Nucleus accumbens (tissue), 56 donors: ENCODE measurements around the gene COL4A5.
A peak's percentile ranks its signal among the peaks of the same experiment; 100 is the strongest.
"Not testable (repeated sequence)": the region's sequence is repeated elsewhere in the genome, so short reads cannot be mapped to it uniquely, and the experiment has no call there.

ENCODE experiments used
- DNase-seq, 56 donors: peaks; one replicate each; lab custom pipeline; 2025; lab: John Stamatoyannopoulos, UW

Gene COL4A5

DNA sequence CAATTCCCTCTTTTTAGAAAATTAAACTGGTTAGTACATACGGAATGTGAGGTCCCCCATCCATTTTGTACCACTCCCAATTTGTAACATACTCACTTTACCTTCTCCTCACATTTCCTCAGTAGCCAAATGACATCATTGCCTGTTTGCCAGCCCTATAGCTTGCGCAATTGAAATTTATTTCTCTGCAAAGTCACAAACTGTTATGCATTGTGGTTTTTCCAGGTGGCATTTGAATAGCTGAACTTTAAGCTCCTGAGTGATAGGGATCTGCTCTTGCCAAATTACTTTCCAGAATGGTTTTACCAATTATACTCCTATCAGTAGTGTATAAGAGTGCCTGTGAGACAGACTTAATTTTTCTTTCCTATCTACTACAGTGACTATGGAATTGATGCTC is 7.7 kb downstream of the COL4A5 start:
- DNase-seq = no peak

DNA sequence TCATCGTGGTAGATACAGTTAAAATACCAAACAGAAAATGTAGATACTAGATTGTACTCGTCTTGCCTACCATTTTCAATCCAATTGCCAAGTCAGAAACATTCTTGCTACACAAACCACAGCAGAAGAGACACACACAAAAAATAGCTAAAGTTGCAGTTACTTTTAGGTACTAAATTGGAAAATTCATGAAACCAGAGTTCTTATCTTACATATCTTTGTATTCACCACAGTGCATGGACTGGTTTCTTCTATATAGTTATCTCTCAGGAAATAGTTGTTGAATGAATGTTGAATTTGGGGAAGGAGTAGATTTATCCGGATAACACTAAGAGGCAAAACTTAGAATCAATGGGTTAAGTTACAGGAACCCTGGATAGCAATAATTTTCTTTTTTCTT is 14.2 kb downstream of the COL4A5 start:
- no peak for DNase-seq

DNA sequence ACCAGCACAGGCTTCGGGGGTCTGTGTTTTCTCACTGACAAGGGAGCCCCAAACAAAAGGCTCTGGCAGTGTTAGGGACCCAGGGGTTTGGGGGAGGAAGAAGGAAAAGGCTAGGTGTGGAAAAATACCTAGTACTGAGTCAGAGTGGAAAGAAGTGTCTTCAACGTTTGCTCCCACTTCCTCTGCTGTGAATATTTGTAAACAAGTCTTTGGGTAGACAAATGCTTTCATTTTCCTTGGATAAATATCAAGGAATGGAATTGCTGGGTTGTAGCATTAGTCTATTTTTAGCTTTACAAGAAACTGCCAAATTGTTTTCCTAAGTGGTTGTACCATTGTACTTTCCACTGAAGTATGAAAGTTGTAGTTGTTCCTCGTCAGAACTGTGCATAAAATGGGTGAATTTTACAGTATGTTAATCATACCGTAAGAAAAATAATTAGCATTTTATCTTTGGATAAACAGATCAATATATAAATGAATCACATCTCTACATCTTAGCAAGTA is 17.4 kb downstream of the COL4A5 start:
- no peak for DNase-seq

DNA sequence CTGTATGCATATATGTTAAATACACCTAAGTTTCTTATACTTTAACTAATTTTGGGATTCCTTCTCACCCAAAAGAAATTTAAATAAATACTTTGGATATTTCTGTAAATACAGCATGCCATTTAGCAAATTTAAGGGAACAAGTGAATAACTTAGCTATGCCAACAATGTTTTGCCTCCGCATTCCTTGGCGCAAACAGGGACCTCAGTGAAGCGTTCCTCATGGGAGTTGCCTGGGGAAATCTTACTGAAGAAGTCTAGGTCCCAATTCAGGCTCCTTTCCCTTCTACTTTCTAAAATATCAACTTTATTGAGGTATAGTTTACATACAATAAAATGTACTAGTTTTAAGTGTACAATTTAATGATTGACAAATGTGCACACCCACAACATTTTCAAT is 25.0 kb downstream of the COL4A5 start:
- DNase-seq = no peak

DNA sequence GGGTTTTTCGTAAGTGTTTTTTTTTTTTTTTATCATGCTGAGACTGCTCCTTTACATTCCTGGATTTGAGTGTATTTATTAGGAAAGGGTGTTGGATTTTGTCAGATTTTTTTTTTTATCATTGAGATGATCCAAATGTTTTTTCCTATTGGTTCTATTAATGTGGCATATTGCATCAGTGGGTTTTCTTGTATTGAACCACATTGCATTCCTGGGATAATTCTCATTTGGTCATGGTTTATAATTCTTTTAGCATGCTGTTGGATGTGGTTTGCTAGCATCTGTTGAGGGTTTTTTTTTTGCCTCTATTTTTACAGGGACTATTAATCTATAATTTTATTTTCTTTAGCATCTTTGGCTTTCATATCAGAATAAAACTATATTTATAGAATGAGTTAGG is 28.8 kb downstream of the COL4A5 start:
- DNase-seq = no peak

DNA sequence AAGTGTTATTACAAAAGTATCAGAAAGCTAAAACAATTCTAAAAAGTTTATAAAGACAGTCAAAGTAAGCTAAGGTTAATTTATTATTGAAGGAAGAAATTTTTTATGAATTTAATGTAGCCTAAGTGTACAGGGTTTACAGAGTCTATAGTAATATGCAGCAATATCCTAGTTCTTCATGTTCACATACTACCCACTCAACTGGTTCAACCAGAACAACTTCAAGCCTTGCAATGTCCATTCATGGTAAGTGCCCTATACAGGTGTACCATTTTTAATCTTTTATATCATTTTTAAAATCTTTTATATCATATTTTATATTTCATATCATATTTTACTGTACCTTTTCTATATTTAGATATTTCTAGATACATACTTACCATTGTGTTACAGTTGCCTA is 34.3 kb downstream of the COL4A5 start:
- DNase-seq = no peak

DNA sequence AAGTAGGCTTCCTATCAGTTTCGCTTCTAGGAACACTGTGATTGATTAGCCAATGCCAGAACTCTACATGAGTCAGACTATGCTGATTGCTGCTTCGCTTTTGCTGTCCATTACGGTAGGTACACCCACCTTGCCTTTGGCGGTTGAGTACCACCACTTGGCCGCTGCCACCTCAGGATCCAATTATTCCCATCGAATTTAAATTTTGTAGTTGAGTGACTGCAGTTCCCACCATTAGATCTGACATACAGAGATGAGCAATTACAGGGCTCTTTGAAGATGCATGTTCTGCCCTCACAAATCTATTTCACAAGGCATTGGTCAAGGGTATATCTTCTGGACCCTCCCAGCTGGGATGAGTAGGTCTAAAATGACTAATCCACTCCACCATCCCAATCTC is 41.9 kb downstream of the COL4A5 start:
- not testable (repeated sequence) for DNase-seq

DNA sequence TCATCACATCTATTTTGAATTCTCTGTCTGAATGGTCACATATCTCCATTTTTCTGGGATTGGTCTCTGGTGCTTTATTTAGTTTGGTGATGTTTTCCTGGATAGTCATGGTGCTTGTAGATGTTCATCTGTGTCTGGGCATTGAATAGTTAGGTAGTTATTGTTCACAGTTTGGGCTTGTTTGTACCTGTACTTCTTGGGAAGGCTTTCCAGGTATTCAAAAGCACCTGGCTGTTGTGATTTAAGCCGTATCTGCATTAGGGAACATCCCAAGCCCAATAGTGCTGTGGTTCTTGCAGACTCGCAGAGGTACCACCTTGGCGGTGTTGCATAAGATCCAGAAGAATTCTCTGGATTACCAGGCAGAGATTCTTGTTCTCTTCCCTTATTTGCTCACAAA is 44.6 kb downstream of the COL4A5 start:
- DNase-seq = no peak

DNA sequence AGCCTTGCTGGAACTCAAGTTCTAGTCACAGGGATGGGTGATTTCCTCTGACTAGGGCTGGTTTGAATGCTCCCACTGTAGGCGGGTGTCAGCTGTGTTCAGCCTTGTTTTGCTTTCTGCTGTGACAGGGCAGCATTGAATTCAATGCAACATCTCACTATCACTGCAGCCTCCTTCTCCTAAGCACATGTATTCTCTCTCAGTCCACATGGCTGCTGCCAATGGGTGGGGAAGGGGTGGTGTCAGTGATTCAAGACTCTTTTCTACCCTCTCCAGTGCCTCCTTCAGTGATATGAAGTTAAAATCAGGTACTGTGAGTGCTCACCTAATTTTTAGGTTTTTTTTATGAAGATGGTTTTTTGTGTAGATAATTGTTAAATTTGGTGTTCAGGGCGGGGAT is 46.3 kb downstream of the COL4A5 start:
- DNase-seq = no peak

DNA sequence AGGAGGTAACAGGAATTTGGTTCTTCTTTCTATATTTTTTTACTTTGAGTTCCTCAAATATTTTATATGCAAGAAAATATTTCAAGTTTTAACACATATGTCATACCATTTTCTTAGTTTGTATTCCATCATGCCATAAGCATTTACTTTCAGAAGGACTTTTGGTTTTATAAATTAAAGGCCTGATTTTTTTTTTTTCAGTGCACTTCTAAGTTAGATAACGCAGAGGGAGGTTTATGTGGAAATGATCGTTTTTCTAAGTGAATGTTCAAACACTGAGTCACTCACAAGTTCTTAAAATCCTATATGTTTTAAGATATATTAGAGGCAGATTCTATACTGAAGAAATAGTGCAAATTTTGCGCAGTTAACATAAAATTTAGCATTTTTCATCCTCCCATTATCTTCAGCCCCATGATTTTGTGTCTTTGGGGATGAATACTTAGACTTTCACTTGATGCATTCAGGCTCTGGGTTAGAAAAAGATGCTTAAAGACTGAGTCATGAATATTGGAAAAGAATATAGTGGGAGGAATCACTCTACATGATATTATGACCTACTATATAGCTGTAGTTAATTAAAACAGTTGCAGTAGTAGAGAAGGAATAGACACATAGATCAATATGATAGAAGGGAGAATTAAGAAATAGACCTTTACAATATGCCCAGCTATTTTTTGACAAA is 54.9 kb downstream of the COL4A5 start:
- DNase-seq = no peak

DNA sequence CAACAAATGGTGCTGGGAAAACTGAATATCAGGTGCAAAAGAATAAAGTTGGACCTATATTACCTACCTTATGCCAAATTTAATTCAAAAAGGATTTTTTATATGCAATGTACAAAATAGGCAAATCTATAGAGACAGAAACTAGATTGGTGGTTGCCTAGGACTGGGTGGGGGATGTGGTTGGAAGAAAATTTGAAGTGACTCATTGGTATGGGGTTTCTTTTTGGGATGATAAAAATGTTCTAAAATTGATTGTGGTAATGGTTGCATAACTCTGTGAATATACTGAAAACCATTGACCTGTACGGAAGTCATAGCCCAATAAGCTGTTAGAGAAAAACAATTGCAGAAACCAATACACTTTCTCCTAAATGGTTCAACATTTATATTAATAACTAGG is 72.1 kb downstream of the COL4A5 start:
- no peak for DNase-seq

DNA sequence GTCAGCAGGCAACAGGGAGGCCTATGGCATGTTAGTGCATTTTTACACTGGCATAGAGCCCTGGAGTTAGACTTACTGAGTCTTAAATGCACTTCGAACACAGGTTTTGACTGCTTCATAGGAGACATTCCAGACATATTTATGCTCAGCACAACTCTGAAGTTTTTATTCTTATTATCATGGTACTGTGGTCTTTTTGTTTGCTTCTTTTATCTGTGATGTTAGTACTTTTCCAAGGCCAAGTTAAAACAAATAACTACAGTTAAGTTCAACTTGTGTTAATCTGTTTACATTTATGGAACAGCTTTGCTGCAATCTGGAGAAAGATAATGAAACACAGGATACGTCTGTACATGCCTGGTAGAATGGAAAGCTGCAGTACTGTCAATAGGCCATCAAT is 76.5 kb downstream of the COL4A5 start:
- DNase-seq = no peak

DNA sequence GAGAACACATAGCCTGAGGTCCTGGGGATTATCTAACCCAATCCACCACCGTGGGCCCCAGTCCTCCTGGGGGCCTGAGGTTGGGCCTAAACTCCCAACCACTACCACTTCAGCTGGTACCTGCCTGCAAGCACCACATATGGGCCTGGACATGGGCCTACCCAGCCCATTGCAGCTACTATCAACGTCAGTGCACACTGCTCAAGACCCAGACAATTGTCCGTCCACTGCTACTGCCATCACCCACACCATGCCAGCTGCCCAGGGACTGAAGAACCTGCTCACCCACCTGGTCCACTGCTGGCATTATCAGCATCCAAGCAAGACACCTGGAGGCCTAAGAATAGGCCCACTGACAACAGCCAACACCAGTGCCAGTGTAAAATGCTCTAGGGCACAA is 88.1 kb downstream of the COL4A5 start:
- no peak for DNase-seq

DNA sequence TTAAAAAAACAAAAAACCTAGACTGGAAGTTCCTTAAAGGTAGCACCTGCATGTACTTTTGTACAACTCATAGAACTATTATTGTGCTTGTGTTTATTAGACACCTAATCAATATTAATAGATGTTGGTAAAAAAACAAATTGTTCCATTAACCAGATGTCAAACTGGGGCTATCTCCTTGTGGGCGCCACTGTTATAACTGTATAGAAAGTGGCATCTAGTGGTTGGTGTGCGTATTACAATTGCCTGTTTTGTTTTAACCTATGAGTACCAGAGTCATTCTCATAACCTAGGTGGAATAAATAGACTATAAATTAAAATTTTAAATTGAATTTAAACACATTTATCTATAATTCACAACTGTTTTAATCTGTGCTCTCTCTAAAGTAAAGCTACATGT is 97.4 kb downstream of the COL4A5 start:
- peak in 2 of 56 donors; percentile 0 to 5 for DNase-seq

DNA sequence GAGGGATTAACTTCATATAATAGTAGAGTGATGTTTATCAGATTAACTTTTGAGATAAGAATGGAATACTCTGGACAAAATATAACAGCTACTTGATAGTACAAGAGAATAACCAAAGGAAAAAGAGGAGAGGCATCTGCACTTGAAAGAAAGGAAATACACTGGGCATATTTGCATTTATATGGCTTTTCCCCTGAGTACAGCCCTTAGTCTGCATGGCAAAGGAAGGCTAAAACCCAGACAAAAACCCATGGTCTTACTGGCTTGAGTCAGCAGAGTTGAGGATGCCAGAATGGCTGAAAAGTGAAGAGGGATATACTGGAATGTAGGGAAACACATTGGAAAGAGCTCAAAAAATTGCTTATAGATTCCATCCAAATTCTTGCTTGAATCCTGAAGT is 101.6 kb downstream of the COL4A5 start:
- no peak for DNase-seq

DNA sequence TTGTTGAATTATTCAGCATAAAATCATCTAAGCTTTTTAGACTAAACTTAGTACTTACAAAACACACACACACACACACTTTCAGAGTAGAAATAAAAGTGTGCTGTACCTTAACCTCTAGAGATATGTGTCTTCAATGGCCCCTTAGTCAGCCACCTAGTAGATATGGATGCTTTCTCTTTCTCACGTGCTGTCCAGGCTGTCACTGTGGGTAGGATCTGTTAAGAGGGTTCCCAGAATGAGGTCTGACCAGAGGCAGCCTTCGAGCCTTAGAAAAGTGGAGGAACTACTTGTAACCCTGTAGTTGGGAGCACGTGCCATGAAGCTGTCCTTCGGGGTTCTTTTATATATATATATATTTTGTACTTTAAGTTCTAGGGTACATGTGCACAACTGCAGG is 117.9 kb downstream of the COL4A5 start:
- no peak for DNase-seq

DNA sequence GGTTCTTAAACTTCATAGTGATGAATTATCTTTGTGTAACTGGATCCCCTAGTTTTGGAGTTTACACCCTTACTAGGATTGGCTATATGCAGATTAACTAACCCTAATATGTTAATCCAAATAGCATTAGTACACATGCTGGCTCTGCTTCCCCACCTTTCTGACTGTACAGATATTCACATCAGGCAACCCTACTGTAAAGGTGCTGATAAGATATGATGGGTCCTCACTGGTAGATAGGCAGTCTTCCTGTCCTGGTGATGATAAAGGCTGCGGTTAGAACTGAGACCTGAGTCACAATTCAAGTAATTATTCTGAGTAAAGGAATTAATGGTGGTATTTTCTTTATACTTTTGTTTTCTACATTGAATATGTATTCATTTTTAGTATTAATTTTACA is 118.6 kb downstream of the COL4A5 start:
- DNase-seq = no peak

DNA sequence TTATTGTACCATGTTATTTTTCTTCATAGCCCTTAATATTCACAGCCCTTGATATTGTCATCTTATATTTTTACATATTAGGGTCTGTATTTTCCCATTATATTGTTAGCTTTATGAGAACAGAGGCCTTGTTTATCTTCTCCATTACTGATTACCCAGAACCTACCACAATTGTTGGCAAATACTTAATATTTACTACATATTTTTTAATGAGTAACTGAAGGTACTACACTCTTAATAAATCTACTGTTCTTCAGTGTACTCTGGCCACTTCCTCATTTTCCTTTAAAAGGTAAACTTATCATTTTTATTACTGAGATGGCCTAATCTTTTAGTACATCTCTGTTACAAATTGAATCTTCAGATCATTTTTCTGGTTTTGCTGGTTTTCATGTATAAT is 133.5 kb downstream of the COL4A5 start:
- no peak for DNase-seq

DNA sequence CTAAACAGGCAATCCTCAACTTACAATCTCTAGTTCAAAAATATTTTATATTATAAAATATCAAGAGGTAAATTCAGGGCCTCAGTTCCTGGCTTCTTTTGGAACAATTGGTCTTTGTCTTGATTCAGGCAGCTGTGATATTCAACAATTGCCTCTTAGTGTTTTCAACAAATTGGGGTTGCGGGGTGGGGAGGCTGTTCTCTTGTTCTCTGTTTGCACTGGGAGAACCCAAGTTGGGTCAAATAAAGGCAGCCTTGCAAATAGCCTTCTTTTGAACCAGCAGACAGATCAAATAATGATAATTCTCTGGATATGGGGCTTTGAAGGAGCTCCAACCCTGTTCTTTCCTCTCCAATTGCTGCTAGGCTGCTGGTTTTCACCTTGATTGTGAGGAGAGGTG is 142.5 kb downstream of the COL4A5 start:
- DNase-seq = peak in 51 of 56 donors; percentile 0 to 82 (median 41)

DNA sequence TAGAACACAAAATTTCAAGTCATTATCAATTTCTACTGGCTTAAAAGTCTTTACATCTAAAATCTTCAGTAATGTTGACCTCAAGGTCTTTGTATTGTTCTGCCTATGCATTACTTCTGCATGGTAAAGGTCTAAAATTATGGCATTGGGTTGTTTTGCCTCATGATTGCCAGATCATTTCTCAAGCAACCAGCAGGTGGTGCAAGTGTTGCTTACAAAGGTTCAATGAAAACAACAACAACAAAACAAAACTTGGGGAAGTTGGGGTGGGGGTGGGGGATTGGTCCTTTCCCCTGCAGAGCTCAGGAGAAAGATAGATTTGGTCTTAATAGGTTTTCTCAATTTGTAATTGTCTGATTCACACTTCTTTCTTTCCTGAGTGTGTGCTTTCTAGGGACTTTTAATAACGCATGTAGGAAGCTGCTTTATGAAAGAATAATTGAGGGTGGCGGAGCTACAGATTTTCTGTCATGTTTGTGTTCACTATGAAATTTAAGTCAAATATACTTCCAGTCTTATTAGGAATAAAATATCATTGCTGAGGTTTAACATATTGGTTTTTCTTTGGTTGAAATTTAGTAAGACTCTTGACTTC is 145.1 kb downstream of the COL4A5 start:
- DNase-seq = peak in 38 of 56 donors; percentile 0 to 39 (median 3)

DNA sequence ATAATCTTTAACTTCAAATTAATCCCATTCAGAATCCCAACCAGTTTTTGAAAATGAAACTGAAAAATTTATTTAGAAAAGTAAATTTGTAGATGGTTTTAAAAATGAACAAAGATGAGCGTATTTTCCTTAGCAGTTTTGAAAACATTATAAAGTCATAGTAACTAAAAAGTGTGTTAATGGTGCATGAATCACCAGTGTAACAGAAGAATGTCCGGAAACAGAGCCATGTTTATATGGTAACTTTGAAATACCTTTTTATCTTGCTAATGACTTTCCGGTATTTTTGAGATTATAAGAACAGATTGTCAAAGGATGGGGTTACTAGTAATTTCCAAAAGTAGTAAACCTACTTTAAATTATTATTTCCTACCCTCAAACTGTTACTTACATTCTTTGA is 150.9 kb downstream of the COL4A5 start:
- no peak for DNase-seq

DNA sequence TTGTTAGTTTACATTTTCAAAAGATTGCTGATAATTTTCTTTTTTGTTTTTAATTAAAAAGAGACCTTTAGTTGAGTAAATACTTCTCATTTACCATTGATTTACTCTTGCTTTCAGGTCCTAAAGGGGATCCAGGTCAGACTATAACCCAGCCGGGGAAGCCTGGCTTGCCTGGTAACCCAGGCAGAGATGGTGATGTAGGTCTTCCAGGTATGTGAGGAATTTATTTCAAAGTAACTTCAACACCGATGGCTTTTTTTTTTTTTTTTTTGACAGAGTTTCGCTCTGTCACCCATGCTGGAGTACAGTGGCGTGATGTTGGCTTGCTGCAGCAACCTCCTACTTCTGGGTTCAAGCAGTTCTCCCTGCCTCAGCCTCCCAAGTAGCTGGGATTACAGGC is 161.6 kb downstream of the COL4A5 start:
- DNase-seq = no peak

DNA sequence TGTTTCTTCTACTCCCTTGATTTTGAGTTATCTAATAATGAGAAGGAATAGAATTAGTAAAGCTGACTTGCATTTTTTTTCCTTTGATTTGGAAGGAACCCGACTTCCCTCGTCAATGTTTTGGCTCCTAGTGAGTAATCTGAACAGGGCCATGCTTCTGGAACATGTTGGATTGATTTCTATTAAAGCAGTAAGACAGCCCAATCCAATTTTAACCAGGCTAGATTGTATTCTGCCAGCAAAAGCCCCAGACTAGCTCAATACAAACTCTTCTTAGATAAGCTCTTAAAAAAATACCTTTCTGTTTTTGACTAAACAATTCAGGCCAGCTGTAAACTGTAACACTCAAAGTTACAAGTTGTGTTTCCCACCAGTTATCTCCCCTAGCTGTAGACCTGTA is 170.5 kb downstream of the COL4A5 start:
- no peak for DNase-seq
